PC-3 (cell line): ENCODE results near the gene SRGAP3. TPM values are rescaled to one million over a fixed set of nuclear protein-coding genes. Genes with fewer than 3 reads are reported as not detected.

Source experiments
- ATAC-seq: fragments of 200-7000 bp; cut with Tn5 transposase; 2 replicates; pipeline ENCODE4 v1.9.1; 2020; ENCODE audit warnings: mild to moderate bottlenecking, moderate library complexity
- BruUV-seq: library from RNA; stranded (reverse); fragments of 400-500 nt; replicated peaks from 2 replicates; lab custom pipeline; 2021; lab: Mats Ljungman, UMichigan
- CTCF ChIA-PET: fragments of 300-600 bp; sonication (Branson Sonifier 250); formaldehyde crosslinking; loops from one replicate; lab custom pipeline; 2022; ENCODE audit warnings: antibody characterized with exemption; lab: Charles Lee
- POLR2A ChIA-PET: fragments of 300-600 bp; sonication (Branson Sonifier 250); formaldehyde crosslinking; loops from one replicate; lab custom pipeline; 2022; ENCODE audit warnings: antibody characterized with exemption; ENCODE audit not compliant: unreplicated experiment; lab: Charles Lee
- DNase-seq: peaks from one replicate; pipeline ENCODE4 v3.0.0-alpha.2; 2015
- H2AFZ ChIP-seq: fragments of 300-600 bp; sonication (generic); 2 replicates; pipeline ENCODE4 v1.6.0; 2016; ENCODE audit warnings: antibody characterized with exemption, low read length
- H3F3A ChIP-seq: fragments of 300-600 bp; sonication (generic); one replicate; pipeline ENCODE4 v1.6.0; 2017; ENCODE audit warnings: antibody characterized with exemption, low read length, control low read depth, mild to moderate bottlenecking; ENCODE audit not compliant: unreplicated experiment
- H3K27ac ChIP-seq: fragments of 300-600 bp; sonication (generic); 2 replicates; pipeline ENCODE4 v1.5.1; 2016; ENCODE audit warnings: mild to moderate bottlenecking, low read length
- H3K27me3 ChIP-seq: fragments of 300-600 bp; sonication (generic); 2 replicates; pipeline ENCODE4 v1.6.1; 2016; ENCODE audit warnings: low read length, mixed read lengths
- H3K36me3 ChIP-seq: fragments of 300-600 bp; sonication (generic); 2 replicates; pipeline ENCODE4 v1.6.1; 2016; ENCODE audit warnings: low read depth, mixed run types, low read length, mixed read lengths
- H3K4me1 ChIP-seq: fragments of 300-600 bp; sonication (generic); 2 replicates; pipeline ENCODE4 v1.5.1; 2016; ENCODE audit warnings: low read length; ENCODE audit not compliant: insufficient read depth
- H3K4me2 ChIP-seq: fragments of 300-600 bp; sonication (generic); 2 replicates; pipeline ENCODE4 v1.6.0; 2016; ENCODE audit warnings: low read length
- H3K4me3 ChIP-seq: fragments of 300-600 bp; sonication (generic); 2 replicates; pipeline ENCODE4 v1.5.1; 2016; ENCODE audit warnings: mild to moderate bottlenecking, low read length, mixed read lengths
- H3K79me2 ChIP-seq: fragments of 300-600 bp; sonication (generic); 2 replicates; pipeline ENCODE4 v1.6.1; 2017; ENCODE audit warnings: low read length, mixed read lengths
- H3K9ac ChIP-seq: fragments of 300-600 bp; sonication (generic); 2 replicates; pipeline ENCODE4 v1.6.0; 2016; ENCODE audit warnings: mild to moderate bottlenecking, low read length
- H3K9me2 ChIP-seq: fragments of 300-600 bp; sonication (generic); replicated peaks from 2 replicates; pipeline ENCODE4 v1.6.1; 2016; ENCODE audit warnings: mixed run types, low read length, mixed read lengths
- H3K9me3 ChIP-seq: fragments of 300-600 bp; sonication (generic); 2 replicates; pipeline ENCODE4 v1.6.1; 2016; ENCODE audit warnings: low read length, mixed read lengths
- H4K20me1 ChIP-seq: fragments of 300-600 bp; sonication (generic); 2 replicates; pipeline ENCODE4 v1.6.1; 2016; ENCODE audit warnings: low read length, mixed read lengths
- CTCF ChIP-seq: fragments of 300-600 bp; sonication (generic); conservative IDR thresholded peaks from 2 replicates; pipeline ENCODE4 v1.5.1; 2017; ENCODE audit warnings: antibody characterized with exemption, low read depth, mild to moderate bottlenecking, low read length
- EZH2 ChIP-seq: fragments of 300-600 bp; sonication (generic); IDR thresholded peaks from one replicate; pipeline ENCODE4 v1.6.1; 2017; ENCODE audit warnings: antibody characterized with exemption, mild to moderate bottlenecking, low read length; ENCODE audit not compliant: unreplicated experiment
- EZH2phosphoT487 ChIP-seq: fragments of 300-600 bp; sonication (generic); IDR thresholded peaks from 2 replicates; pipeline ENCODE4 v1.6.1; 2018; ENCODE audit warnings: mild to moderate bottlenecking, antibody characterized with exemption, low read length, borderline replicate concordance
- intact Hi-C: fragments of 100-400 bp; cut with micrococcal nuclease; formaldehyde crosslinking; loops from 2 replicates; pipeline ENCODE4 v1.9.0; 2023
- total RNA-seq: library from RNA; depleted of rRNA; stranded (reverse); fragments of >200 nt; gene quantifications from 2 replicates; pipeline ENCODE4 v1.2.3, GENCODE V29; 2014

The SRGAP3 gene
- total RNA-seq, 1 experiment from 2014 or later, result 7.5 TPM

- 0 out of 2 replicates have a peak, but pooled peaks cover 5% of the 10 kb centered on the region for H3K4me1 ChIP-seq
- no peaks in the 10 kb centered on the region for H3K9me2 ChIP-seq
- no peak overlapping the region for H3K4me2 ChIP-seq
- no peak overlapping the region for H3K27ac ChIP-seq
- POLR2A ChIA-PET, result no interaction called here
- H3K9ac ChIP-seq, result no peak overlapping the region
- H3K27me3 ChIP-seq, result no peaks in the 10 kb centered on the region
- DNase-seq (peak; percentile 12), ATAC-seq (peak; percentile 68)
- no peaks in the 10 kb centered on the region for H4K20me1 ChIP-seq
- no peak overlapping the region for H2AFZ ChIP-seq
- H3K4me3 ChIP-seq, result no peak overlapping the region
- H3K79me2 ChIP-seq, result no peaks in the 10 kb centered on the region
- H3K36me3 ChIP-seq, result no peaks in the 10 kb centered on the region
- no peaks in the 10 kb centered on the region for H3K9me3 ChIP-seq
- intact Hi-C loops, result no loop called here
- TF ChIP-seq EZH2phosphoT487 (no peak), CTCF (peak; percentile 39; the same call in 1 of the 2 replicates)
- CTCF ChIA-PET, result interaction anchor here (0.6 to 0.7 kb wide), 5 partner anchors 19 to 547 kb away, joined by 3 to 14 read pairs (median 4); no protein-coding TSS in a partner anchor
- no TSS peak for BruUV-seq
- no peaks in the 10 kb centered on the region for H3F3A ChIP-seq
Measured at GRCh38 chr3:9013782-9014563, 235.5 kb downstream of the SRGAP3 start.

DNA sequence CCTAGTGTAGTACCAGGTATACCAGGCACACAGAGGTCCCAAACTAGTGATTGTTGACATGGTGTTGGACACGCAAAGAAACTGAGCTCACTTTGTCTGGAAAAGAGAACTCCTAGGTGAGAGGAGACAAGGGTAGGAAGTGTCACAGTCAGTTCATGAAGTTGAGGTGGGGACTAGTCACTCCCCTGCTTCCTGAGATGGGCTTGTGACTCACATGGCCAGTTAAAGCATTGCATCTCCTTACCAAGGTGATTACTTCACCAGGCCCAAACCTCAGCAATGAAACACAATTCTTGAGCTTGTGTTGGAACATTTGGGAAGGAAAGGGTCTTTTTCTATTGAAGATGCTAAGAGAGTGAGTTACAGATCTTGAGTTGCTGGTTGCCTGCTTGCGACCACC lies 236.9 kb downstream of the SRGAP3 start:
- 0 out of 2 replicates have a peak, but pooled peaks cover 5% of the 10 kb centered on the region for H3K4me1 ChIP-seq
- no peaks in the 10 kb centered on the region for H3K9me2 ChIP-seq
- BruUV-seq, result no TSS peak
- H3K79me2 ChIP-seq, result no peaks in the 10 kb centered on the region
- H3K36me3 ChIP-seq, result no peaks in the 10 kb centered on the region
- CTCF ChIA-PET, result no interaction called here
- POLR2A ChIA-PET, result interaction anchor here (0.7 kb wide), 1 partner anchor 237 kb away, joined by 3 read pairs; the partner anchor contains the start of gene SRGAP3
- H4K20me1 ChIP-seq, result no peaks in the 10 kb centered on the region
- ATAC-seq (peak; percentile 65; the same call in 1 of the 2 replicates), DNase-seq (peak; percentile 43)
- H3K9ac ChIP-seq, result no peak overlapping the region
- H3K9me3 ChIP-seq, result no peaks in the 10 kb centered on the region
- H3F3A ChIP-seq, result no peaks in the 10 kb centered on the region
- H3K27me3 ChIP-seq, result no peaks in the 10 kb centered on the region
- intact Hi-C loops, result no loop called here
- H3K27ac ChIP-seq, result no peak overlapping the region
- H3K4me3 ChIP-seq, result no peak overlapping the region
- H3K4me2 ChIP-seq, result no peak overlapping the region
- no peak for TF ChIP-seq EZH2
- TF ChIP-seq CTCF, result no peak
- TF ChIP-seq EZH2phosphoT487, result no peak
- H2AFZ ChIP-seq, result no peak overlapping the region
